ENCODE data around the gene BOLA3.

BOLA3 gene

GRCh38 chr2:74188696-74189095 lies 41.0 kb upstream of the BOLA3 start (continued):
- TF ChIP-seq ZNF548 (tag by site-specific recombination; IDR thresholded peaks at IDR 0.05) (no peak), ZNF18 (tag by site-specific recombination; IDR thresholded peaks at IDR 0.05) (no peak), ZNF404 (tag by site-specific recombination; IDR thresholded peaks at IDR 0.05) (no peak)

- Histone ChIP-seq H3K4me3 (ENCODE audit: low read depth, low read length) (no peak overlapping the region), H3K9me3 (ENCODE audit: control insufficient read depth, insufficient read depth, low read depth, low read length) (no peaks in the 10 kb centered on the region), H3K36me3 (ENCODE audit: control insufficient read depth in 2 of 2, insufficient read depth in 1 of 2, low read length in 2 of 2) (no peaks in the 10 kb centered on the region), H3K4me1 (ENCODE audit: control insufficient read depth, insufficient read depth, low read length) (no peaks in the 10 kb centered on the region), H3K27ac (ENCODE audit: extremely low read depth, low read depth, low read length) (no peak overlapping the region)
- ChIA-PET CTCF (interaction anchor here (0.6 to 1.0 kb wide), 2 partner anchors 20 to 189 kb away, joined by 3 to 5 read pairs; no protein-coding TSS in a partner anchor), POLR2A (interaction anchor here (2.0 kb wide), 1 partner anchor 11 kb away, joined by 16 read pairs; the partner anchor contains the start of gene MTHFD2)
- TF ChIP-seq ZFP37 (tag by site-specific recombination; IDR thresholded peaks at IDR 0.05), result 0 out of 2 replicates have a peak, but pooled peaks have one; percentile 61
- no peak for TF ChIP-seq ZNF274 (IDR thresholded peaks at IDR 0.05; ENCODE audit: low read length)
- no peak for TF ChIP-seq ZNF274 (tag by site-specific recombination; IDR thresholded peaks at IDR 0.05; ENCODE audit: borderline replicate concordance)
- no peak for TF ChIP-seq ZNF514 (tag by site-specific recombination; IDR thresholded peaks at IDR 0.05)
- TF ChIP-seq ZNF664 (tag by site-specific recombination; IDR thresholded peaks at IDR 0.05), result no peak
- no peak for TF ChIP-seq KLF7 (tag by site-specific recombination; IDR thresholded peaks at IDR 0.05; ENCODE audit: borderline replicate concordance)
- TF ChIP-seq, protein P1, sequence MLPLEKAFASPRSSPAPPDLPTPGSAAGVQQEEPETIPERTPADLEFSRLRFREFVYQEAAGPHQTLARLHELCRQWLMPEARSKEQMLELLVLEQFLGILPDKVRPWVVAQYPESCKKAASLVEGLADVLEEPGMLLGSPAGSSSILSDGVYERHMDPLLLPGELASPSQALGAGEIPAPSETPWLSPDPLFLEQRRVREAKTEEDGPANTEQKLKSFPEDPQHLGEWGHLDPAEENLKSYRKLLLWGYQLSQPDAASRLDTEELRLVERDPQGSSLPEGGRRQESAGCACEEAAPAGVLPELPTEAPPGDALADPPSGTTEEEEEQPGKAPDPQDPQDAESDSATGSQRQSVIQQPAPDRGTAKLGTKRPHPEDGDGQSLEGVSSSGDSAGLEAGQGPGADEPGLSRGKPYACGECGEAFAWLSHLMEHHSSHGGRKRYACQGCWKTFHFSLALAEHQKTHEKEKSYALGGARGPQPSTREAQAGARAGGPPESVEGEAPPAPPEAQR (tag by site-specific recombination; IDR thresholded peaks at IDR 0.05), result no peak
- TF ChIP-seq GLI2 (tag by site-specific recombination; IDR thresholded peaks at IDR 0.05; ENCODE audit: borderline replicate concordance, low read depth), result no peak
- peak; percentile 48; the same call in 1 of the 2 replicates for TF ChIP-seq ZBTB8A (tag by site-specific recombination; IDR thresholded peaks at IDR 0.05)
- TF ChIP-seq ZNF394 (tag by site-specific recombination; IDR thresholded peaks at IDR 0.05; ENCODE audit: borderline replicate concordance), result no peak
- TF ChIP-seq ZNF639 (tag by site-specific recombination; IDR thresholded peaks at IDR 0.05), result no peak
- TF ChIP-seq, protein P2, sequence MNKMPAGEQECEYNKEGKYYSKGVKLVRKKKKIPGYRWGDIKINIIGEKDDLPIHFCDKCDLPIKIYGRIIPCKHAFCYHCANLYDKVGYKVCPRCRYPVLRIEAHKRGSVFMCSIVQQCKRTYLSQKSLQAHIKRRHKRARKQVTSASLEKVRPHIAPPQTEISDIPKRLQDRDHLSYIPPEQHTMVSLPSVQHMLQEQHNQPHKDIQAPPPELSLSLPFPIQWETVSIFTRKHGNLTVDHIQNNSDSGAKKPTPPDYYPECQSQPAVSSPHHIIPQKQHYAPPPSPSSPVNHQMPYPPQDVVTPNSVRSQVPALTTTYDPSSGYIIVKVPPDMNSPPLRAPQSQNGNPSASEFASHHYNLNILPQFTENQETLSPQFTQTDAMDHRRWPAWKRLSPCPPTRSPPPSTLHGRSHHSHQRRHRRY (tag by site-specific recombination; IDR thresholded peaks at IDR 0.05), result no peak
- no peak for TF ChIP-seq INSM2 (tag by site-specific recombination; IDR thresholded peaks at IDR 0.05)
- TF ChIP-seq, protein P3, sequence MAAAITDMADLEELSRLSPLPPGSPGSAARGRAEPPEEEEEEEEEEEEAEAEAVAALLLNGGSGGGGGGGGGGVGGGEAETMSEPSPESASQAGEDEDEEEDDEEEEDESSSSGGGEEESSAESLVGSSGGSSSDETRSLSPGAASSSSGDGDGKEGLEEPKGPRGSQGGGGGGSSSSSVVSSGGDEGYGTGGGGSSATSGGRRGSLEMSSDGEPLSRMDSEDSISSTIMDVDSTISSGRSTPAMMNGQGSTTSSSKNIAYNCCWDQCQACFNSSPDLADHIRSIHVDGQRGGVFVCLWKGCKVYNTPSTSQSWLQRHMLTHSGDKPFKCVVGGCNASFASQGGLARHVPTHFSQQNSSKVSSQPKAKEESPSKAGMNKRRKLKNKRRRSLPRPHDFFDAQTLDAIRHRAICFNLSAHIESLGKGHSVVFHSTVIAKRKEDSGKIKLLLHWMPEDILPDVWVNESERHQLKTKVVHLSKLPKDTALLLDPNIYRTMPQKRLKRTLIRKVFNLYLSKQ (tag by site-specific recombination; IDR thresholded peaks at IDR 0.05; ENCODE audit: borderline replicate concordance), result no peak
- TF ChIP-seq ZNF791 (tag by site-specific recombination; IDR thresholded peaks at IDR 0.05), result no peak
- TF ChIP-seq ZNF114 (tag by site-specific recombination; IDR thresholded peaks at IDR 0.05), result no peak
- no peak for TF ChIP-seq ZNF513 (tag by site-specific recombination; IDR thresholded peaks at IDR 0.05)
- TF ChIP-seq, protein P4, sequence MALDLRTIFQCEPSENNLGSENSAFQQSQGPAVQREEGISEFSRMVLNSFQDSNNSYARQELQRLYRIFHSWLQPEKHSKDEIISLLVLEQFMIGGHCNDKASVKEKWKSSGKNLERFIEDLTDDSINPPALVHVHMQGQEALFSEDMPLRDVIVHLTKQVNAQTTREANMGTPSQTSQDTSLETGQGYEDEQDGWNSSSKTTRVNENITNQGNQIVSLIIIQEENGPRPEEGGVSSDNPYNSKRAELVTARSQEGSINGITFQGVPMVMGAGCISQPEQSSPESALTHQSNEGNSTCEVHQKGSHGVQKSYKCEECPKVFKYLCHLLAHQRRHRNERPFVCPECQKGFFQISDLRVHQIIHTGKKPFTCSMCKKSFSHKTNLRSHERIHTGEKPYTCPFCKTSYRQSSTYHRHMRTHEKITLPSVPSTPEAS (tag by site-specific recombination; IDR thresholded peaks at IDR 0.05), result no peak
- no peak for TF ChIP-seq ZNF529 (tag by site-specific recombination; IDR thresholded peaks at IDR 0.05; ENCODE audit: insufficient replicate concordance)
- TF ChIP-seq SP7 (tag by site-specific recombination; IDR thresholded peaks at IDR 0.05), result peak; percentile 57
- TF ChIP-seq ZNF549 (tag by site-specific recombination; IDR thresholded peaks at IDR 0.05), result no peak
- TF ChIP-seq ZSCAN30 (tag by site-specific recombination; IDR thresholded peaks at IDR 0.05), result no peak
Observed at GRCh38 chr2:74188018-74188601, 40.4 kb upstream of the BOLA3 start.
